SK-N-SH treated with all-trans-retinoic acid at 6 μM for 48 hours (cell line): ENCODE results near the gene PRR5L.

Experiments
- ESRRG ChIP-seq: fragments of 250-450 bp; sonication (Bioruptor Pico); IDR thresholded peaks from 2 replicates; pipeline ENCODE4 v1.6.1; 2021; ENCODE audit warnings: mild to moderate bottlenecking
- OSR1 ChIP-seq: fragments of 250-450 bp; sonication (Bioruptor Pico); IDR thresholded peaks from 2 replicates; pipeline ENCODE4 v1.8.0; 2022; ENCODE audit warnings: moderate library complexity, mild to moderate bottlenecking, inconsistent platforms
- PPARA ChIP-seq: fragments of 250-450 bp; sonication (Bioruptor Pico); IDR thresholded peaks from 2 replicates; pipeline ENCODE4 v1.5.0; 2020; ENCODE audit warnings: mild to moderate bottlenecking, borderline replicate concordance
- TCF4 ChIP-seq: fragments of 250-450 bp; sonication (Bioruptor Pico); IDR thresholded peaks from 2 replicates; pipeline ENCODE4 v1.8.0; 2021; ENCODE audit warnings: mild to moderate bottlenecking, moderate library complexity, borderline replicate concordance
- ZC3H10 ChIP-seq: fragments of 250-450 bp; sonication (Bioruptor Pico); IDR thresholded peaks from 2 replicates; pipeline ENCODE4 v1.5.1; 2021; ENCODE audit warnings: mild to moderate bottlenecking, moderate library complexity
- ZFP3 ChIP-seq: fragments of 250-450 bp; sonication (Bioruptor Pico); IDR thresholded peaks from 2 replicates; pipeline ENCODE4 v1.5.0; 2020; ENCODE audit warnings: mild to moderate bottlenecking, moderate library complexity
- ZFP30 ChIP-seq: fragments of 450-650 bp; formaldehyde crosslinking; IDR thresholded peaks from 2 replicates; pipeline ENCODE4 v1.5.0; 2022; ENCODE audit warnings: mild to moderate bottlenecking, moderate library complexity
- TF ChIP-seq, protein P1 (sequence below): fragments of 250-450 bp; sonication (Bioruptor Pico); IDR thresholded peaks from 2 replicates; pipeline ENCODE4 v1.5.1; 2020; ENCODE audit warnings: low read depth, mild to moderate bottlenecking, moderate library complexity
- TF ChIP-seq, protein P2 (sequence below): fragments of 250-450 bp; sonication (Bioruptor Pico); IDR thresholded peaks from 2 replicates; pipeline ENCODE4 v1.8.0; 2020; ENCODE audit warnings: mild to moderate bottlenecking, moderate library complexity, borderline replicate concordance
- TF ChIP-seq, protein P3 (sequence below): fragments of 250-450 bp; sonication (Bioruptor Pico); IDR thresholded peaks from 2 replicates; pipeline ENCODE4 v1.5.0; 2020; ENCODE audit warnings: mild to moderate bottlenecking, moderate library complexity
- TF ChIP-seq, protein P4 (sequence below): fragments of 250-450 bp; sonication (Bioruptor Pico); IDR thresholded peaks from 2 replicates; pipeline ENCODE4 v1.8.0; 2021; ENCODE audit warnings: low read depth, mild to moderate bottlenecking, moderate library complexity, borderline replicate concordance

DNA sequence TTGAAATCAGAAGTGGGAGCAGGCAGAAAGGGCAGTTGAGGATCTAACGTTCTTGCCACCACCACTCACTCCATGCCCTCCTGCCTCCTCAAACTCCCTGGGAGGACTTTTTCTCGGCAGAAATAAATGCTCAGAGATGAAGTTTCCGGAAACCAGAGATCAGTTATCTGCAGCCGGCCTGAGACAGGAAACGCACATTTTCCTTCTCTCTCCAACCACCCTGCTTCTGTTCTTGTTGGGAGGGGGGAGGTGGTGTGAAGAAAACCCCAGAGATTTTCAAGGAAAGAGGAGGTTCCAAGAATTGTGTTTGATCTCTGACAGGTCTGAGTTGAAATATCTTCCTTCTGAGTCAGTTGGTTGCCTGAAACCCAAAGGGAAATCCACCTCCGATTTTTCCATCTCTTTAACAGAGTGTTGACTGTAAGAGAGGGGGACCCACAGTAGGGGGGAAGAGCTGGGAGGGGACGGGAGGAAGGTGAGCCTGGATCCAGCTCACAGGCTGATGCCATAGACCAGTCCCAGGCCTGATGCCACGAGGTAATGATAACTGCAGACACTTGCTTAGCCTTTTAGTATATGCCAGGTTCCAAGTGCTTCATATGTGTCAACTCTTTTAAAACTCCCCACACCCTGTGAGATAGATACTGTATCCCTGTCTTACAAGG, 113.2 kb downstream of the PRR5L start:
- TF ChIP-seq, protein P1, sequence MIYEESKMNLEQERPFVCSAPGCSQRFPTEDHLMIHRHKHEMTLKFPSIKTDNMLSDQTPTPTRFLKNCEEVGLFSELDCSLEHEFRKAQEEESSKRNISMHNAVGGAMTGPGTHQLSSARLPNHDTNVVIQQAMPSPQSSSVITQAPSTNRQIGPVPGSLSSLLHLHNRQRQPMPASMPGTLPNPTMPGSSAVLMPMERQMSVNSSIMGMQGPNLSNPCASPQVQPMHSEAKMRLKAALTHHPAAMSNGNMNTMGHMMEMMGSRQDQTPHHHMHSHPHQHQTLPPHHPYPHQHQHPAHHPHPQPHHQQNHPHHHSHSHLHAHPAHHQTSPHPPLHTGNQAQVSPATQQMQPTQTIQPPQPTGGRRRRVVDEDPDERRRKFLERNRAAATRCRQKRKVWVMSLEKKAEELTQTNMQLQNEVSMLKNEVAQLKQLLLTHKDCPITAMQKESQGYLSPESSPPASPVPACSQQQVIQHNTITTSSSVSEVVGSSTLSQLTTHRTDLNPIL (CRISPR knock-in tag) = no peak
- TF ChIP-seq TCF4 (CRISPR knock-in tag) (no peak), ZC3H10 (CRISPR knock-in tag) (no peak), ZFP30 (no peak), ESRRG (no peak), PPARA (no peak), OSR1 (CRISPR knock-in tag) (no peak), ZFP3 (CRISPR knock-in tag) (no peak)
- TF ChIP-seq, protein P2, sequence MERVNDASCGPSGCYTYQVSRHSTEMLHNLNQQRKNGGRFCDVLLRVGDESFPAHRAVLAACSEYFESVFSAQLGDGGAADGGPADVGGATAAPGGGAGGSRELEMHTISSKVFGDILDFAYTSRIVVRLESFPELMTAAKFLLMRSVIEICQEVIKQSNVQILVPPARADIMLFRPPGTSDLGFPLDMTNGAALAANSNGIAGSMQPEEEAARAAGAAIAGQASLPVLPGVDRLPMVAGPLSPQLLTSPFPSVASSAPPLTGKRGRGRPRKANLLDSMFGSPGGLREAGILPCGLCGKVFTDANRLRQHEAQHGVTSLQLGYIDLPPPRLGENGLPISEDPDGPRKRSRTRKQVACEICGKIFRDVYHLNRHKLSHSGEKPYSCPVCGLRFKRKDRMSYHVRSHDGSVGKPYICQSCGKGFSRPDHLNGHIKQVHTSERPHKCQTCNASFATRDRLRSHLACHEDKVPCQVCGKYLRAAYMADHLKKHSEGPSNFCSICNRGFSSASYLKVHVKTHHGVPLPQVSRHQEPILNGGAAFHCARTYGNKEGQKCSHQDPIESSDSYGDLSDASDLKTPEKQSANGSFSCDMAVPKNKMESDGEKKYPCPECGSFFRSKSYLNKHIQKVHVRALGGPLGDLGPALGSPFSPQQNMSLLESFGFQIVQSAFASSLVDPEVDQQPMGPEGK (CRISPR knock-in tag) = no peak
- TF ChIP-seq, protein P3, sequence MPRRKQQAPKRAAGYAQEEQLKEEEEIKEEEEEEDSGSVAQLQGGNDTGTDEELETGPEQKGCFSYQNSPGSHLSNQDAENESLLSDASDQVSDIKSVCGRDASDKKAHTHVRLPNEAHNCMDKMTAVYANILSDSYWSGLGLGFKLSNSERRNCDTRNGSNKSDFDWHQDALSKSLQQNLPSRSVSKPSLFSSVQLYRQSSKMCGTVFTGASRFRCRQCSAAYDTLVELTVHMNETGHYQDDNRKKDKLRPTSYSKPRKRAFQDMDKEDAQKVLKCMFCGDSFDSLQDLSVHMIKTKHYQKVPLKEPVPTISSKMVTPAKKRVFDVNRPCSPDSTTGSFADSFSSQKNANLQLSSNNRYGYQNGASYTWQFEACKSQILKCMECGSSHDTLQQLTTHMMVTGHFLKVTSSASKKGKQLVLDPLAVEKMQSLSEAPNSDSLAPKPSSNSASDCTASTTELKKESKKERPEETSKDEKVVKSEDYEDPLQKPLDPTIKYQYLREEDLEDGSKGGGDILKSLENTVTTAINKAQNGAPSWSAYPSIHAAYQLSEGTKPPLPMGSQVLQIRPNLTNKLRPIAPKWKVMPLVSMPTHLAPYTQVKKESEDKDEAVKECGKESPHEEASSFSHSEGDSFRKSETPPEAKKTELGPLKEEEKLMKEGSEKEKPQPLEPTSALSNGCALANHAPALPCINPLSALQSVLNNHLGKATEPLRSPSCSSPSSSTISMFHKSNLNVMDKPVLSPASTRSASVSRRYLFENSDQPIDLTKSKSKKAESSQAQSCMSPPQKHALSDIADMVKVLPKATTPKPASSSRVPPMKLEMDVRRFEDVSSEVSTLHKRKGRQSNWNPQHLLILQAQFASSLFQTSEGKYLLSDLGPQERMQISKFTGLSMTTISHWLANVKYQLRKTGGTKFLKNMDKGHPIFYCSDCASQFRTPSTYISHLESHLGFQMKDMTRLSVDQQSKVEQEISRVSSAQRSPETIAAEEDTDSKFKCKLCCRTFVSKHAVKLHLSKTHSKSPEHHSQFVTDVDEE = no peak
- TF ChIP-seq, protein P4, sequence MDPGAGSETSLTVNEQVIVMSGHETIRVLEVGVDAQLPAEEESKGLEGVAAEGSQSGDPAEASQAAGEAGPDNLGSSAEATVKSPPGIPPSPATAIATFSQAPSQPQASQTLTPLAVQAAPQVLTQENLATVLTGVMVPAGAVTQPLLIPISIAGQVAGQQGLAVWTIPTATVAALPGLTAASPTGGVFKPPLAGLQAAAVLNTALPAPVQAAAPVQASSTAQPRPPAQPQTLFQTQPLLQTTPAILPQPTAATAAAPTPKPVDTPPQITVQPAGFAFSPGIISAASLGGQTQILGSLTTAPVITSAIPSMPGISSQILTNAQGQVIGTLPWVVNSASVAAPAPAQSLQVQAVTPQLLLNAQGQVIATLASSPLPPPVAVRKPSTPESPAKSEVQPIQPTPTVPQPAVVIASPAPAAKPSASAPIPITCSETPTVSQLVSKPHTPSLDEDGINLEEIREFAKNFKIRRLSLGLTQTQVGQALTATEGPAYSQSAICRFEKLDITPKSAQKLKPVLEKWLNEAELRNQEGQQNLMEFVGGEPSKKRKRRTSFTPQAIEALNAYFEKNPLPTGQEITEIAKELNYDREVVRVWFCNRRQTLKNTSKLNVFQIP (CRISPR knock-in tag) = no peak
